NCI-H2196 (cell line): ENCODE measurements around the gene GALNT4.

ENCODE experiments used
- DNase-seq: peaks from one replicate; lab custom pipeline; 2025; ENCODE audit not compliant: unreplicated experiment; lab: John Stamatoyannopoulos, UW

GALNT4 gene

GRCh38 chr12:89494411-89495231, 30.0 kb downstream of the GALNT4 start:
- DNase-seq: no peak

GRCh38 chr12:89493670-89494302, 30.8 kb downstream of the GALNT4 start:
- no peak for DNase-seq

- DNase-seq: no peak
These were observed 31.7 kb downstream of the GALNT4 start for GRCh38 chr12:89492883-89493282.

DNA sequence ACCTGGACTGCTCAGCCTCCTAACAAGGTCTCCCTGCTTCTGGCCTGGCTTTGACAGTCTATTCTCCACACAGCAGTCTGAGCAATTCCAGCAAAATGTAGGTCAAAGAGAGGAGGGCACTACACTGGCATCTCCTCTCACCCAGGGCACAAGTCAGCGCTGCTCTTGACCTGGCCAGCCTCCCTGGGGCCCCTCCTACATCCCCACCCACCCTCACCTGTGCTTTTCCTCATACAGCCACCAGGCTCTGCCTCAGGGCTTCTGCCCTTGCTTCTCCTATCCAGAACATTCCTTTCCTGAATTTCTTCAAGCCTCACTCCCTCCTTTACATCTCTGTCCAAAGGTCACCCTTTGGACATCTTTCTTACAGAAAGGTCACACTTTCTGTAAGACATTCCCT, 33.7 kb downstream of the GALNT4 start:
- DNase-seq: no peak

DNA sequence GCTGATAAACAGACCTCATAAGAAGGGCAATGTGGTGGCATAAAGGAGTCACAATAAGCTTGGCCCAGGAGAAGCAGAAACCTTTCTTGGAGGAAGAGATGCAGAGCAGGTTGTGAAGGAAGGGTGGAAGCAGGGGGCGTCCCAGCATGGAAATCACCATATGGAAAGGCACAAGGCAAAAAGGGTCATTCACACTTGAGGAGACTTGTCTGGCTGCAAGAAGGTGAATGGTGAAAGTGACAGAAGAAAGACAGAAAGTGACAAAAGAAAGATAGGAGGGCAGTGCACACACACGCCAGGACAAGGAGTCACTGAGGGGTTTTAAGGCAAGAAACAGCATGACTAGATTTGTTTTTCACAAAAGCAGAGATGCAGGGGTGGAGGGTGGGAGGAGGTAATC, 38.3 kb downstream of the GALNT4 start:
- DNase-seq: no peak

DNA sequence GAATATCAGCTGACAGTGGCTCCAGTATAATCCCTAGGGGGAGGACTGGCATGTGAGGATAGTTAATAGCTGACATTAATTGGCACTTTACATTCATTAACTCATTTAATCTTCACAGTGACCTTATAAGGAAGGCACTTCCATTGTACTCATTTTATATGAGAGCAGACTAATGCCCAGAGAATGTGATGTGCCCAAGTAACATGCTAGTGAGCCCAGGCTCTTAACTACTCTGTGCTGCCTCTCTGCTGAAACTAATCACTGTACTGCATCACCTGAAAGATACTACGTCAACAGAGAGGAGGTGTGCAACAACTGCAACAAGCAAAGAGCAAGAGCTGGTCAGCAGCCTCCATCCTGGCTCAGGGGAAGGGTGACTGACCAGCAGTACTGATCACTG, 40.1 kb downstream of the GALNT4 start:
- no peak for DNase-seq

DNA sequence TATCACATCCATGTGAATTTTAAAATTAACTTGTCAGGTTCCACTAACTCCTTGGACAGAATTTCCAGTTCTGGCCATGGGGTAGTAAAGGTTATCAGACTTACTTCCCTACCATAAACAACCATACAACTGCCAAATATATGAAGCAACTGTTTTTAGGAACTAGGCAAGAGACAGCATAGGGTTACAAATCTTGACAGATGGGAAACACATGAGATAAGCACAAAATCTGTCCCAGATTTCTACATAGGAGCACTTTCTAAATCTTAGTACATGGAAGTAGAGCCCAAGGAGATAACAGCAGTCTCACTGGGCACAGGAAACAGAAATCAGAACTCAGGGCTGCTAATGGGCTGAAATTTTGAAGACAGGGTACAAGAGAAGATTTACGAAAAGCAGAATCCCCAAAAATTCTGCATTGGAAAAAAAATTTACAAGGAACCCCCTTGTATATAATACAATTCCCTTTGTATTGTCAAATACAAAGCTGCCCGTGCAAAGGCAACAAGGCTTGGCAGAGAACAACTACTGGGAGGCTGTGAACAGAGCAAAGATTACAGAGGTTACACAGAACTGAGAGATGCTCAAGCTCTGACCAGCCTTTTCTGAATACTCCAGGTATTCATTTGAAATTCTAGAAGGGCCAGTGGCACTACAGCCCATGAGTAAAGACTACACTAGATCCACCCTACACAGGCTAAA, 43.2 kb downstream of the GALNT4 start:
- DNase-seq: no peak

- DNase-seq: no peak
These were observed 44.6 kb downstream of the GALNT4 start for GRCh38 chr12:89479982-89480381.

GRCh38 chr12:89477633-89478279, 46.8 kb downstream of the GALNT4 start:
- no peak for DNase-seq

GRCh38 chr12:89476904-89477595, 47.5 kb downstream of the GALNT4 start:
- no peak for DNase-seq

DNA sequence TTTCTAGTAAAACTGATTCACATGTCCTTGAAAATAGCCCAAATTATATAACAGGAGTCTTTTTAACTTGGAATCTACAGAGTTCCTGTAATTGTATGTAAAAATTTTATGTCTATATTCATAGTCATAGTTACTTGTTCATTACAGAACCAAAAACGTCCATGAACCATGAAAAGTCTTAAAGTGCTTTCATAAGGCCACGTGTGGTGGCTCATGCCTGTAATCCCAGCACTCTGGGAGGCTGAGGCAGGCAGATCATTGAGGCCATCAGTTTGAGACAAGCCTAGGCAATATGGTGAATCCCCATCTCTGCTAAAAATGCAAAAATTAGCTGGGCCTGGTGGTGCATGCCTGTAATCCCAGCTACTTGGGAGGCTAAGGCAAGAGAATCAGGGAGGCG, 48.4 kb downstream of the GALNT4 start:
- DNase-seq: no peak

DNA sequence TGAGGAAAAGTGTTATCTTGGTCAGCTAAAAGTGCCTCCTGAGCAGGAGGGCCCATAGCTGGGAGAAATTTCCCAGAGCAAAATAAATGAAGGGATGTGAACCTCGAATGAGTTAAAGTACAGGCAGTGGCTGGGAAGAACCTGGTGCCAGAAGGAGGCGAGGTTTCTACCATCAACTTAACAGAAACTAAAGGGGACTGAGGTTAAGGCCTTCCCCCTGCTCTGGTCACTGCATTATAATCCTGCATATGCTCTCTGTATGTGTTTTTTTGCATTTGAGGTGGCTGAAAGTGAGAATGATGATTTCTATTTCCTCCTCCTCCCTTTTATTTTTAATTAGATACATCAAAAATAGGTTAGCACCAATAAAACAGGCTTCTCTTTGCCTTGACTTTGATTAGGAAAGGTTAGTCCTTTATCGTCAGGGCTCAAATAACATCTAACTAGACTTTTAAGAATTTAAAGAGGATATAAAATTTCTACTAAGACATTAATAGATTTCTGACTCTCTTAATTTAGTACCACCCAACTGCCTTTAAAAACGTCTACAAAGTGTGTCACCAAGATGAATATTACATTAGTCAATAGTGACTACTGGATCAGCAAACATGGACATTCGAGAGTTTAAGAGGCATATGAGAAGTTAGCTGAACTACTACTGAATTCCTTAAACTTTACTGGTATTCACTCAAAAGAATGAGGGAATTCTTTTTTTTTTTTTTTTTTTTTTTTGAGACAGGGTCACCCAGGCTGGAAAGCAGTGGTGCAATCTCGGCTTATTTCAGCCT, 49.2 kb downstream of the GALNT4 start:
- DNase-seq: no peak

DNA sequence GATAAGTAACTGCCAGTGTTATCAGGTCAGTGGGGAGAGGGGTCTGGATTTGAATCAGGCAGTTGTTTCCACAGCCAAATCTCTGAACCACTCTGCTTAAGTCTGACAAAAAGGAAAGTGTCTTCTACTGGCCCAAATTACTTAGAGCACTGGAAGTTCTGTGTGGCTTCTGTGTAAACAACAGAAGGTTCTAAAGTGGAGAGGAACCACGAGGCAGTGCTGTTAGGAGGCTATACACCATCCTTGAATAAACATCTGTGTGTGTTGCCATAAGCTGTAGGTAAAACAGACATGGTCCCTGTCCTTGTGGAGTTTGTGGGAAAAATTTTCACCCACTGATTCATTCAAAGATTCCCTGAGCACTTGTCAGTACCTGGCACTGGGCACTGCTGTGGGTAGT, 50.0 kb downstream of the GALNT4 start:
- DNase-seq: no peak
